NOMO-1 treated with DMSO at 0.1 percent for 48 hours (cell line): ENCODE measurements around the gene MAML1.
"Not testable (repeated sequence)": the region's sequence is repeated elsewhere in the genome, so short reads cannot be mapped to it uniquely, and the experiment has no call there.

Experiments
- DNase-seq: peaks from one replicate; lab custom pipeline; 2025; ENCODE audit not compliant: unreplicated experiment; lab: John Stamatoyannopoulos, UW

Gene MAML1

GRCh38 chr5:179766726-179767455, 34.3 kb downstream of the MAML1 start:
- DNase-seq: no peak

GRCh38 chr5:179767496-179768100, 35.0 kb downstream of the MAML1 start:
- DNase-seq: peak; percentile 82

GRCh38 chr5:179768326-179769085, 35.9 kb downstream of the MAML1 start:
- no peak for DNase-seq

- no peak for DNase-seq
Measured at GRCh38 chr5:179769271-179769670, 36.6 kb downstream of the MAML1 start.

GRCh38 chr5:179769796-179770195, 37.2 kb downstream of the MAML1 start:
- DNase-seq: peak; percentile 65

- DNase-seq: peak; percentile 19
Measured at GRCh38 chr5:179771311-179771895, 38.8 kb downstream of the MAML1 start.

GRCh38 chr5:179772351-179772750, 39.7 kb downstream of the MAML1 start:
- DNase-seq: peak; percentile 91

GRCh38 chr5:179773686-179774040, 41.0 kb downstream of the MAML1 start:
- no peak for DNase-seq

GRCh38 chr5:179774442-179774841, 41.8 kb downstream of the MAML1 start:
- DNase-seq: no peak

- DNase-seq: no peak
Measured at GRCh38 chr5:179776411-179776938, 43.9 kb downstream of the MAML1 start.

GRCh38 chr5:179777456-179777855, 44.8 kb downstream of the MAML1 start:
- no peak for DNase-seq

GRCh38 chr5:179777909-179778308, 45.3 kb downstream of the MAML1 start:
- DNase-seq: peak; percentile 29

GRCh38 chr5:179778591-179778990, 46.0 kb downstream of the MAML1 start:
- DNase-seq: no peak

GRCh38 chr5:179779826-179780225, 47.2 kb downstream of the MAML1 start:
- no peak for DNase-seq

GRCh38 chr5:179780362-179780761, 47.7 kb downstream of the MAML1 start:
- DNase-seq: peak; percentile 85

GRCh38 chr5:179781846-179782245, 49.2 kb downstream of the MAML1 start:
- DNase-seq: no peak

GRCh38 chr5:179783128-179783527, 50.5 kb downstream of the MAML1 start:
- DNase-seq: no peak

- DNase-seq: no peak
Measured at GRCh38 chr5:179786861-179787260, 54.2 kb downstream of the MAML1 start.

GRCh38 chr5:179788193-179788854, 55.7 kb downstream of the MAML1 start:
- no peak for DNase-seq

GRCh38 chr5:179789278-179789677, 56.7 kb downstream of the MAML1 start:
- DNase-seq: not testable (repeated sequence)
